ENCODE results near the gene RAD50. TPM values are rescaled to one million over a fixed set of nuclear protein-coding genes. Genes with fewer than 3 reads are reported as not detected.

Gene RAD50
- total RNA-seq, 2 donors from 2014 or later = 49.7 to 50.7 TPM

DNA sequence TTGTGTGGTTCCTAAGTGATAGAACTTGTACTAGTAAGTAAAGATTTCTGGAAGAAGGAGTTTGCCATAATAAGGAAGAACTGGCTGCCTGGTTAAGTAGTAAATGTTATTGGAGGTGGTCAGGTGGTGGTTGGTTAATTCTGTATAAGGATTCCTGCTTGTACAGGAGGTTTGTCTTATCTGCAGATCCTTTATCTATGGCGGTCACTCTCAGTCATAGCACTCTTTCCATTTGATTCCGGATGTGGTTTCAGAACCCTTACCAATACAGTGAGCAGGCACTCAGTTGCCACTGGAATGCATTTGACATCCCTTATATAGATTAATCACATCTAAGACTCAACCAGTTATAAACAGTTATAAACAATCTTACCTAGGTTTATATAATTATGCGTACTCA is 50.3 kb downstream of the RAD50 start:
- WGBS, 2 experiments (ENCODE audit: insufficient coverage in 1 of 2, insufficient read length in 1 of 2) = 90 to 94% methylated on average over 2 of the region's 3 CpGs
- no peaks in the 10 kb centered on the region for H3K27me3 Mint-ChIP-seq (ENCODE audit: insufficient read depth)
- H3K27ac Mint-ChIP-seq = no peak overlapping the region

DNA sequence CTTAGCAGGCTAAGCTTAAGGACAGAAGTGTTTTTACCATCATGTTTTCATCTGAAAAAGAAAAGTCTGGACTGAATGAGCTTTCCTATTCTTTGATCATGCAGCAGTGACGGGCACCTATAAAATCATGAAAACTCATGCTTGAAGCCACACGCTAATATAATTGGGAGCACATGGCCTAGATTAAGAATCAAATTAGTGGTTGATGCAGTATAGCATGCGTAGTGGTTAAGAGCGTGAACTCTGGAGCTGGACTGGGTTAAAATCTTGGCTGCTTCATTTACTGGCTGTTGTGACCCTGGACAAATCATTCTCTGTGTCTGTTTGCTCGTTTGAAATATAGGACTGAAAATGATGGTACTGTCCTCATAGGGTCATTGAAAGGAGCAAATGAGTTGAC is 51.3 kb downstream of the RAD50 start:
- TF ChIP-seq, protein P1, sequence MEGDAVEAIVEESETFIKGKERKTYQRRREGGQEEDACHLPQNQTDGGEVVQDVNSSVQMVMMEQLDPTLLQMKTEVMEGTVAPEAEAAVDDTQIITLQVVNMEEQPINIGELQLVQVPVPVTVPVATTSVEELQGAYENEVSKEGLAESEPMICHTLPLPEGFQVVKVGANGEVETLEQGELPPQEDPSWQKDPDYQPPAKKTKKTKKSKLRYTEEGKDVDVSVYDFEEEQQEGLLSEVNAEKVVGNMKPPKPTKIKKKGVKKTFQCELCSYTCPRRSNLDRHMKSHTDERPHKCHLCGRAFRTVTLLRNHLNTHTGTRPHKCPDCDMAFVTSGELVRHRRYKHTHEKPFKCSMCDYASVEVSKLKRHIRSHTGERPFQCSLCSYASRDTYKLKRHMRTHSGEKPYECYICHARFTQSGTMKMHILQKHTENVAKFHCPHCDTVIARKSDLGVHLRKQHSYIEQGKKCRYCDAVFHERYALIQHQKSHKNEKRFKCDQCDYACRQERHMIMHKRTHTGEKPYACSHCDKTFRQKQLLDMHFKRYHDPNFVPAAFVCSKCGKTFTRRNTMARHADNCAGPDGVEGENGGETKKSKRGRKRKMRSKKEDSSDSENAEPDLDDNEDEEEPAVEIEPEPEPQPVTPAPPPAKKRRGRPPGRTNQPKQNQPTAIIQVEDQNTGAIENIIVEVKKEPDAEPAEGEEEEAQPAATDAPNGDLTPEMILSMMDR (conservative IDR thresholded peaks at IDR 0.05) = no peak
- 88 to 100% methylated on average over 4 to 5 of the region's 5 CpGs for WGBS, 2 experiments (ENCODE audit: insufficient coverage in 1 of 2, insufficient read length in 1 of 2)

More for the DNA sequence above, 50.3 kb downstream of the RAD50 start:
- no peaks in the 10 kb centered on the region for H3K4me1 Mint-ChIP-seq
- no peak for DNase-seq
- no peaks in the 10 kb centered on the region for H3K27me3 ChIP-seq (ENCODE audit: control insufficient read depth, insufficient read depth, low read length, poor library complexity, severe bottlenecking)
- TF ChIP-seq, protein P1 (conservative IDR thresholded peaks at IDR 0.05) = no peak
- peaks cover 11% of the 10 kb centered on the region for H3K9me3 Mint-ChIP-seq
- peaks cover 68% of the 10 kb centered on the region for H3K36me3 Mint-ChIP-seq (ENCODE audit: low read depth)
- no peak overlapping the region for H3K27ac ChIP-seq (ENCODE audit: low read depth, low read length)
- peaks cover 52% of the 10 kb centered on the region for H3K36me3 ChIP-seq (ENCODE audit: control insufficient read depth, insufficient read depth, low read length)
- H3K4me3 Mint-ChIP-seq = no peak overlapping the region
- H3K4me1 ChIP-seq (ENCODE audit: control insufficient read depth, insufficient read depth, low read length) = no peaks in the 10 kb centered on the region
- no peak overlapping the region for H3K9ac ChIP-seq (ENCODE audit: extremely low read depth, low read length, poor library complexity, severe bottlenecking)
- H3K4me3 ChIP-seq (ENCODE audit: low read length) = no peak overlapping the region
- peaks cover 6% of the 10 kb centered on the region for H3K9me3 ChIP-seq (ENCODE audit: control insufficient read depth, low read length)

DNA sequence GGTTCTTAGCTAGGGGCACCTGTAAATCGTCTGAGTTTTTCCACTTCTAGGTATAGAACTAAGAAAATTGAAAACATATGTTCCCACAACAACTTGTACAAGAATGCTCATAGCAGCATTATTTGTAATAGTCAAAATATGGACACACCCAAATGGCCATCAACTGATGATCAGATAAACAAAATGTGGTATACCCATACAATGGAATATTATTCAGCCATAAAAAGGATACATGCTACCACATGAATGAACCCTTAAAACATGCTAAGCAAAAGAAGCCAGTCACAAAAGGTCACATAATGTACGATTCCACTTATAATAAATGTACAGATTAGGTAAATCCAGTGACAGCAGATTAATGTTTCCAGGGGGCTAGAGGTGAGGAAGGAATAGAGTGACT is 55.2 kb downstream of the RAD50 start:
- peaks cover 12% of the 10 kb centered on the region for H3K9me3 Mint-ChIP-seq
- WGBS, 2 experiments (ENCODE audit: insufficient coverage in 1 of 2, insufficient read length in 1 of 2) = 94% methylated on average over 2 of the region's 2 CpGs; no CpG with 5 or more reads in 1 of the 2 experiments
- no peaks in the 10 kb centered on the region for H3K27me3 ChIP-seq (ENCODE audit: control insufficient read depth, insufficient read depth, low read length, poor library complexity, severe bottlenecking)
- H3K27ac Mint-ChIP-seq = no peak overlapping the region
- H3K9ac ChIP-seq (ENCODE audit: extremely low read depth, low read length, poor library complexity, severe bottlenecking) = no peak overlapping the region
- no peaks in the 10 kb centered on the region for H3K27me3 Mint-ChIP-seq (ENCODE audit: insufficient read depth)
- no peak overlapping the region for H3K4me3 Mint-ChIP-seq
- H3K4me3 ChIP-seq (ENCODE audit: low read length) = no peak overlapping the region
- H3K9me3 ChIP-seq (ENCODE audit: control insufficient read depth, low read length) = peaks cover 8% of the 10 kb centered on the region
- no peaks in the 10 kb centered on the region for H3K4me1 ChIP-seq (ENCODE audit: control insufficient read depth, insufficient read depth, low read length)
- no peaks in the 10 kb centered on the region for H3K4me1 Mint-ChIP-seq
- no peak for DNase-seq
- TF ChIP-seq, protein P1 (conservative IDR thresholded peaks at IDR 0.05) = no peak
- no peak overlapping the region for H3K27ac ChIP-seq (ENCODE audit: low read depth, low read length)
- H3K36me3 ChIP-seq (ENCODE audit: control insufficient read depth, insufficient read depth, low read length) = peaks cover 57% of the 10 kb centered on the region
- peaks cover 54% of the 10 kb centered on the region for H3K36me3 Mint-ChIP-seq (ENCODE audit: low read depth)

More for the DNA sequence above, 51.3 kb downstream of the RAD50 start:
- Histone ChIP-seq H3K27ac (ENCODE audit: low read depth, low read length) (no peak overlapping the region), H3K27me3 (ENCODE audit: control insufficient read depth, insufficient read depth, low read length, poor library complexity, severe bottlenecking) (no peaks in the 10 kb centered on the region), H3K9ac (ENCODE audit: extremely low read depth, low read length, poor library complexity, severe bottlenecking) (no peak overlapping the region), H3K9me3 (ENCODE audit: control insufficient read depth, low read length) (peaks cover 8% of the 10 kb centered on the region), H3K4me1 (ENCODE audit: control insufficient read depth, insufficient read depth, low read length) (no peaks in the 10 kb centered on the region), H3K36me3 (ENCODE audit: control insufficient read depth, insufficient read depth, low read length) (peaks cover 53% of the 10 kb centered on the region), H3K4me3 (ENCODE audit: low read length) (no peak overlapping the region)
- Mint-ChIP-seq H3K4me3 (no peak overlapping the region), H3K27me3 (ENCODE audit: insufficient read depth) (no peaks in the 10 kb centered on the region), H3K4me1 (no peaks in the 10 kb centered on the region), H3K36me3 (ENCODE audit: low read depth) (peaks cover 75% of the 10 kb centered on the region), H3K27ac (no peak overlapping the region), H3K9me3 (peaks cover 12% of the 10 kb centered on the region)
- DNase-seq = no peak
